ENCODE measurements around the gene HMGCS1. TPM values are rescaled to one million over a fixed set of nuclear protein-coding genes. Genes with fewer than 3 reads are reported as not detected.

Gene HMGCS1
- 144 and 189 TPM in 2 replicates for total RNA-seq

GRCh38 chr5:43313035-43313853, at the start of gene HMGCS1:
Gene HMGCS1 (minus strand): TSS chr5:43313412. CDS start chr5:43298965, 14,447 bp downstream.

Other genes with a start within 250 kb of the HMGCS1 start
- 38.3 and 44.1 TPM in 2 replicates for gene ZNF131, start 192.5 kb downstream of the HMGCS1 start, total RNA-seq
- 0.32 and 1.2 TPM in 2 replicates for gene NIM1K, start 121.2 kb downstream of the HMGCS1 start, total RNA-seq
- 0.59 and 1.5 TPM in 2 replicates for gene CCL28, start 99.0 kb upstream of the HMGCS1 start, total RNA-seq
- gene TMEM267, start 170.5 kb upstream of the HMGCS1 start, total RNA-seq: 22.0 and 22.1 TPM in 2 replicates
- 2.4 and 4.2 TPM in 2 replicates for gene C5orf34, start 201.7 kb upstream of the HMGCS1 start, total RNA-seq
- gene PAIP1, start 243.7 kb upstream of the HMGCS1 start, total RNA-seq: 86.4 and 104 TPM in 2 replicates